ENCODE data around the gene GPR180.
A peak's percentile ranks its signal among the peaks of the same experiment; 100 is the strongest.

GPR180 gene

GRCh38 chr13:94601446-94602431 lies at the start of gene GPR180:
Gene GPR180, plus strand, starts transcription at chr13:94601857. Its CDS starts 71 bp downstream, at chr13:94601928.
- Mint-ChIP-seq H3K27ac (peak within 1 kb of the TSS; percentile 88 to 96 (median 91)), H3K36me3 (ENCODE audit: low read depth) (peaks cover 7% of the 10 kb centered on the region), H3K27me3 (ENCODE audit: low read depth) (no peaks in the 10 kb centered on the region)

GRCh38 chr13:94552095-94552494 lies 49.6 kb upstream of the GPR180 start:
- Mint-ChIP-seq H3K27ac (no peak overlapping the region), H3K27me3 (ENCODE audit: low read depth) (peaks cover 10% of the 10 kb centered on the region), H3K9me3 (no peaks in the 10 kb centered on the region), H3K4me3 (no peak overlapping the region), H3K4me1 (peaks cover 5% of the 10 kb centered on the region), H3K36me3 (ENCODE audit: low read depth) (no peaks in the 10 kb centered on the region)
- TF ChIP-seq CTCF (IDR thresholded peaks at IDR 0.05; ENCODE audit: unreplicated experiment in 3 of 3) = no peak

More at GRCh38 chr13:94601446-94602431, at the start of gene GPR180:
- H3K4me1 Mint-ChIP-seq = peaks cover 14% of the 10 kb centered on the region
- peak within 1 kb of the TSS; percentile 90 to 96 (median 95) for H3K4me3 Mint-ChIP-seq
- no peaks in the 10 kb centered on the region for H3K9me3 Mint-ChIP-seq
- TF ChIP-seq CTCF (IDR thresholded peaks at IDR 0.05; ENCODE audit: unreplicated experiment in 3 of 3) = no peak

GRCh38 chr13:94553766-94554165 lies 47.9 kb upstream of the GPR180 start:
- H3K27me3 Mint-ChIP-seq (ENCODE audit: low read depth) = peaks cover 10% of the 10 kb centered on the region
- H3K4me1 Mint-ChIP-seq = peaks cover 5% of the 10 kb centered on the region
- no peaks in the 10 kb centered on the region for H3K36me3 Mint-ChIP-seq (ENCODE audit: low read depth)
- H3K4me3 Mint-ChIP-seq = no peak overlapping the region
- no peaks in the 10 kb centered on the region for H3K9me3 Mint-ChIP-seq
- TF ChIP-seq CTCF (IDR thresholded peaks at IDR 0.05; ENCODE audit: unreplicated experiment in 3 of 3) = no peak
- no peak overlapping the region for H3K27ac Mint-ChIP-seq

DNA sequence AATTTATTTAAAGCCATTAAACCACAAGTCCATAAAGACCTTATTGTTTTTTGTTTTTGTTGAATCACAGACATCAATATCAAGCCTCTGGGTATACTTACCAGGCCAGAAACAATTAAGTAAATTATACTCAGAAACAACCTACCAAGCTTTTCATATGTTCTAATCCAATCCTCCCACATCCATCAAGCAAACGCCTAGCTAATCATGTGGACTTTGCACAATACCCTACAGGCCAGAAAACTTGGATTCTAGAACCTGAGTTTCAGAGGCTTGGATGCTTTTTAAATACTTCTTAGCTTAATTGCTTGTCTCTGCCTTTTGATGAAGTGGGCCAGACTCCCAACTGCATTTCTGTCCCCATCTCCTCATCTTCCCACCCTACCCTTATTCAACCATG lies 45.6 kb upstream of the GPR180 start:
- Mint-ChIP-seq H3K4me1 (no peaks in the 10 kb centered on the region), H3K27me3 (ENCODE audit: low read depth) (peaks cover 5% of the 10 kb centered on the region), H3K9me3 (no peaks in the 10 kb centered on the region), H3K4me3 (no peak overlapping the region), H3K27ac (no peak overlapping the region), H3K36me3 (ENCODE audit: low read depth) (no peaks in the 10 kb centered on the region)
- no peak for TF ChIP-seq CTCF (IDR thresholded peaks at IDR 0.05; ENCODE audit: unreplicated experiment in 3 of 3)

GRCh38 chr13:94556621-94557020 lies 45.0 kb upstream of the GPR180 start:
- H3K27ac Mint-ChIP-seq = no peak overlapping the region
- no peaks in the 10 kb centered on the region for H3K4me1 Mint-ChIP-seq
- no peaks in the 10 kb centered on the region for H3K27me3 Mint-ChIP-seq (ENCODE audit: low read depth)
- H3K9me3 Mint-ChIP-seq = no peaks in the 10 kb centered on the region
- no peaks in the 10 kb centered on the region for H3K36me3 Mint-ChIP-seq (ENCODE audit: low read depth)
- no peak for TF ChIP-seq CTCF (IDR thresholded peaks at IDR 0.05; ENCODE audit: unreplicated experiment in 3 of 3)
- no peak overlapping the region for H3K4me3 Mint-ChIP-seq

Measured in nephron (organoid).